ENCODE results near the gene IRF2BP2.
A peak's percentile ranks its signal among the peaks of the same experiment; 100 is the strongest.

IRF2BP2 gene

GRCh38 chr1:234554698-234555311 lies 55.2 kb downstream of the IRF2BP2 start (continued):
- TF ChIP-seq ZNF76 (tag by site-specific recombination; IDR thresholded peaks at IDR 0.05; ENCODE audit: borderline replicate concordance, low read depth): no peak
- 0 out of 2 replicates have a peak, but pooled peaks have one; percentile 20 for TF ChIP-seq REST (tag by site-specific recombination; IDR thresholded peaks at IDR 0.05)
- TF ChIP-seq ZSCAN5A (tag by site-specific recombination; IDR thresholded peaks at IDR 0.05): no peak
- TF ChIP-seq ZNF155 (tag by site-specific recombination; IDR thresholded peaks at IDR 0.05): no peak
- TF ChIP-seq KLF16 (tag by site-specific recombination; IDR thresholded peaks at IDR 0.05): peak; percentile 55
- peak; percentile 93 for TF ChIP-seq PBX3 (CRISPR knock-in tag; IDR thresholded peaks at IDR 0.05)
- no peak for TF ChIP-seq ZNF658 (tag by site-specific recombination; IDR thresholded peaks at IDR 0.05)
- peak; percentile 47 for TF ChIP-seq FEZF1 (tag by site-specific recombination; IDR thresholded peaks at IDR 0.05)
- no peak for TF ChIP-seq ZNF404 (tag by site-specific recombination; IDR thresholded peaks at IDR 0.05)
- TF ChIP-seq ZSCAN4 (tag by site-specific recombination; IDR thresholded peaks at IDR 0.05): no peak
- TF ChIP-seq ZNF623 (tag by site-specific recombination; IDR thresholded peaks at IDR 0.05): no peak
- TF ChIP-seq ZNF792 (tag by site-specific recombination; IDR thresholded peaks at IDR 0.05): no peak
- TF ChIP-seq ZNF398 (tag by site-specific recombination; IDR thresholded peaks at IDR 0.05): peak; percentile 50; the same call in 1 of the 2 replicates
- TF ChIP-seq ZNF266 (tag by site-specific recombination; IDR thresholded peaks at IDR 0.05; ENCODE audit: low read depth): no peak
- peak; percentile 38; the same call in 1 of the 2 replicates for TF ChIP-seq GLIS2 (tag by site-specific recombination; IDR thresholded peaks at IDR 0.05)
- TF ChIP-seq ZNF747 (tag by site-specific recombination; IDR thresholded peaks at IDR 0.05): no peak
- 0 out of 2 replicates have a peak, but pooled peaks have one; percentile 15 for TF ChIP-seq IKZF3 (tag by site-specific recombination; IDR thresholded peaks at IDR 0.05)
- no peak for TF ChIP-seq HIC1 (tag by site-specific recombination; IDR thresholded peaks at IDR 0.05)
- peak; percentile 45; the same call in 1 of the 2 replicates for TF ChIP-seq ZBTB44 (tag by site-specific recombination; IDR thresholded peaks at IDR 0.05)
- TF ChIP-seq ZFHX2 (tag by site-specific recombination; conservative IDR thresholded peaks at IDR 0.05): 0 out of 2 replicates have a peak, but pooled peaks have one; percentile 16
- no peak for TF ChIP-seq ZNF280C (tag by site-specific recombination; IDR thresholded peaks at IDR 0.05)
- TF ChIP-seq YY1 (tag by site-specific recombination; IDR thresholded peaks at IDR 0.05): no peak
- no peak for TF ChIP-seq ZNF24 (tag by site-specific recombination; IDR thresholded peaks at IDR 0.05)

Data from HEK293 (cell line).